Activated CD4-positive, alpha-beta memory T cell treated with anti-CD3 and anti-CD28 coated beads, Interleukin-2, amount 10 ng/mL, durations not matched to agents 7 days and 5 days (primary cell): ENCODE data around the gene FKBP5. TPM values are rescaled to one million over a fixed set of nuclear protein-coding genes. Genes with fewer than 3 reads are reported as not detected.
"Not testable (repeated sequence)": the region's sequence is repeated elsewhere in the genome, so short reads cannot be mapped to it uniquely, and the experiment has no call there.

Experiments
- CTCF ChIA-PET: fragments of 350-600 bp; sonication (Branson Sonifier 250); formaldehyde crosslinking; loops from one replicate; lab custom pipeline; 2021; ENCODE audit warnings: antibody characterized with exemption, inconsistent platforms; lab: Charles Lee
- POLR2A ChIA-PET: fragments of 350-600 bp; sonication (Branson Sonifier 250); formaldehyde crosslinking; loops from one replicate; lab custom pipeline; 2021; ENCODE audit warnings: antibody characterized with exemption; lab: Charles Lee
- DNase-seq: peaks from one replicate; pipeline ENCODE4 v3.0.0-alpha.2; 2020
- H3K27ac Mint-ChIP-seq: one replicate; pipeline ENCODE4 v1.8.0; 2021; ENCODE audit warnings: mild to moderate bottlenecking, mixed read lengths
- H3K27me3 Mint-ChIP-seq: one replicate; pipeline ENCODE4 v1.8.0; 2021; ENCODE audit warnings: mixed read lengths
- H3K36me3 Mint-ChIP-seq: one replicate; pipeline ENCODE4 v1.8.0; 2021; ENCODE audit warnings: low read depth, mixed read lengths
- H3K4me1 Mint-ChIP-seq: one replicate; pipeline ENCODE4 v1.8.0; 2021; ENCODE audit warnings: mixed read lengths
- H3K4me3 Mint-ChIP-seq: one replicate; pipeline ENCODE4 v1.8.0; 2021; ENCODE audit warnings: mild to moderate bottlenecking, mixed read lengths
- H3K9me3 Mint-ChIP-seq: one replicate; pipeline ENCODE4 v1.8.0; 2021; ENCODE audit warnings: mixed read lengths
- total RNA-seq, 2 experiments: library from RNA; stranded (reverse); gene quantifications; one replicate each; pipeline ENCODE4 v1.2.3, GENCODE V29; 2021

Gene FKBP5
- total RNA-seq, 2 experiments from 2014 or later = 51.1 to 51.5 TPM

- Mint-ChIP-seq H3K4me3 (no peak overlapping the region), H3K36me3 (peaks cover 30% of the 10 kb centered on the region), H3K4me1 (peaks cover 16% of the 10 kb centered on the region), H3K9me3 (no peaks in the 10 kb centered on the region), H3K27me3 (no peaks in the 10 kb centered on the region), H3K27ac (no peak overlapping the region)
- no peak for DNase-seq
- POLR2A ChIA-PET = no interaction called here
- CTCF ChIA-PET = interaction anchor here (0.7 to 3.8 kb wide), 4 partner anchors 14 to 149 kb away, joined by 3 to 21 read pairs (median 6); partner anchors contain the start of gene ARMC12
These were observed 101.5 kb downstream of the FKBP5 start for GRCh38 chr6:35587167-35587566.

GRCh38 chr6:35586542-35586941 lies 102.2 kb downstream of the FKBP5 start:
- H3K27ac Mint-ChIP-seq = no peak overlapping the region
- H3K9me3 Mint-ChIP-seq = no peaks in the 10 kb centered on the region
- no peak overlapping the region for H3K4me3 Mint-ChIP-seq
- POLR2A ChIA-PET = no interaction called here
- no peak for DNase-seq
- peaks cover 30% of the 10 kb centered on the region for H3K36me3 Mint-ChIP-seq
- no peaks in the 10 kb centered on the region for H3K27me3 Mint-ChIP-seq
- peaks cover 18% of the 10 kb centered on the region for H3K4me1 Mint-ChIP-seq
- CTCF ChIA-PET = interaction anchor here (0.7 to 3.8 kb wide), 4 partner anchors 15 to 150 kb away, joined by 3 to 21 read pairs (median 6); partner anchors contain the start of gene ARMC12

- Mint-ChIP-seq H3K9me3 (no peaks in the 10 kb centered on the region), H3K4me3 (no peak overlapping the region), H3K4me1 (peaks cover 15% of the 10 kb centered on the region), H3K27ac (no peak overlapping the region), H3K36me3 (peaks cover 30% of the 10 kb centered on the region), H3K27me3 (no peaks in the 10 kb centered on the region)
- POLR2A ChIA-PET = interaction anchor here (2.6 to 2.7 kb wide), 2 partner anchors 147 to 151 kb away, joined by 5 to 8 read pairs; partner anchors contain the start of gene ARMC12
- CTCF ChIA-PET = interaction anchor here (2.0 to 6.8 kb wide), 4 partner anchors 10 to 152 kb away, joined by 8 to 90 read pairs (median 16); partner anchors contain the start of gene ARMC12
- no peak for DNase-seq
These were observed 103.1 kb downstream of the FKBP5 start for GRCh38 chr6:35585658-35586057.

GRCh38 chr6:35583893-35584688 lies 104.6 kb downstream of the FKBP5 start:
- Mint-ChIP-seq H3K27ac (no peak overlapping the region), H3K27me3 (no peaks in the 10 kb centered on the region), H3K36me3 (peaks cover 19% of the 10 kb centered on the region)

GRCh38 chr6:35582315-35582714 lies 106.4 kb downstream of the FKBP5 start:
- no peaks in the 10 kb centered on the region for H3K27me3 Mint-ChIP-seq
- H3K36me3 Mint-ChIP-seq = peaks cover 15% of the 10 kb centered on the region
- no peak for DNase-seq
- no peak overlapping the region for H3K27ac Mint-ChIP-seq
- ChIA-PET POLR2A (interaction anchor here (1.0 kb wide), 1 partner anchor 154 kb away, joined by 3 read pairs; no protein-coding TSS in a partner anchor), CTCF (interaction anchor here (1.1 to 6.8 kb wide), 3 partner anchors 8 to 285 kb away, joined by 3 to 90 read pairs (median 3); partner anchors contain the start of genes ARMC12 and DEF6)
- no peak overlapping the region for H3K4me3 Mint-ChIP-seq
- H3K4me1 Mint-ChIP-seq = peaks cover 15% of the 10 kb centered on the region
- H3K9me3 Mint-ChIP-seq = no peaks in the 10 kb centered on the region

More at GRCh38 chr6:35583893-35584688, 104.6 kb downstream of the FKBP5 start:
- H3K4me3 Mint-ChIP-seq = no peak overlapping the region
- ChIA-PET POLR2A (interaction anchor here (0.9 to 2.7 kb wide), 4 partner anchors 7 to 152 kb away, joined by 3 to 8 read pairs (median 4); partner anchors contain the start of gene ARMC12), CTCF (interaction anchor here (0.8 to 6.8 kb wide), 11 partner anchors 11 to 154 kb away, joined by 3 to 90 read pairs (median 8); partner anchors contain the start of gene ARMC12)
- peak; percentile 77 for DNase-seq
- H3K4me1 Mint-ChIP-seq = peaks cover 15% of the 10 kb centered on the region
- H3K9me3 Mint-ChIP-seq = no peaks in the 10 kb centered on the region

- H3K9me3 Mint-ChIP-seq = no peaks in the 10 kb centered on the region
- no peaks in the 10 kb centered on the region for H3K27me3 Mint-ChIP-seq
- H3K4me3 Mint-ChIP-seq = no peak overlapping the region
- H3K4me1 Mint-ChIP-seq = peaks cover 15% of the 10 kb centered on the region
- no peak overlapping the region for H3K27ac Mint-ChIP-seq
- no peak for DNase-seq
- ChIA-PET POLR2A (interaction anchor here (1.0 kb wide), 1 partner anchor 154 kb away, joined by 3 read pairs; no protein-coding TSS in a partner anchor), CTCF (interaction anchor here (0.7 to 6.8 kb wide), 5 partner anchors 10 to 284 kb away, joined by 3 to 90 read pairs (median 4); partner anchors contain the start of genes ARMC12 and DEF6)
- peaks cover 14% of the 10 kb centered on the region for H3K36me3 Mint-ChIP-seq
These were observed 107.1 kb downstream of the FKBP5 start for GRCh38 chr6:35581633-35582032.

GRCh38 chr6:35580836-35581235 lies 107.9 kb downstream of the FKBP5 start:
- no peak for DNase-seq
- no peaks in the 10 kb centered on the region for H3K27me3 Mint-ChIP-seq
- ChIA-PET CTCF (interaction anchor here (1.2 to 6.8 kb wide), 3 partner anchors 11 to 157 kb away, joined by 4 to 90 read pairs (median 5); partner anchors contain the start of gene ARMC12), POLR2A (no interaction called here)
- no peak overlapping the region for H3K4me3 Mint-ChIP-seq
- no peaks in the 10 kb centered on the region for H3K9me3 Mint-ChIP-seq
- peaks cover 8% of the 10 kb centered on the region for H3K36me3 Mint-ChIP-seq
- H3K27ac Mint-ChIP-seq = no peak overlapping the region
- peaks cover 11% of the 10 kb centered on the region for H3K4me1 Mint-ChIP-seq

GRCh38 chr6:35576682-35577081 lies 112.0 kb downstream of the FKBP5 start:
- no peak overlapping the region for H3K4me3 Mint-ChIP-seq
- H3K27ac Mint-ChIP-seq = no peak overlapping the region
- POLR2A ChIA-PET = no interaction called here
- CTCF ChIA-PET = no interaction called here
- H3K36me3 Mint-ChIP-seq = peaks cover 30% of the 10 kb centered on the region
- DNase-seq = no peak
- H3K9me3 Mint-ChIP-seq = no peaks in the 10 kb centered on the region
- H3K27me3 Mint-ChIP-seq = no peaks in the 10 kb centered on the region
- peaks cover 4% of the 10 kb centered on the region for H3K4me1 Mint-ChIP-seq

- Mint-ChIP-seq H3K9me3 (no peaks in the 10 kb centered on the region), H3K4me3 (no peak overlapping the region), H3K36me3 (peaks cover 30% of the 10 kb centered on the region), H3K4me1 (no peaks in the 10 kb centered on the region), H3K27ac (no peak overlapping the region), H3K27me3 (no peaks in the 10 kb centered on the region)
- DNase-seq = no peak
- CTCF ChIA-PET = interaction anchor here (1.2 kb wide), 1 partner anchor 21 kb away, joined by 5 read pairs; no protein-coding TSS in a partner anchor
- POLR2A ChIA-PET = interaction anchor here (0.7 kb wide), 1 partner anchor 105 kb away, joined by 3 read pairs; no protein-coding TSS in a partner anchor
These were observed 115.1 kb downstream of the FKBP5 start for GRCh38 chr6:35573495-35574110.

GRCh38 chr6:35570885-35571330 lies 117.8 kb downstream of the FKBP5 start:
- not testable (repeated sequence) for H3K4me1 Mint-ChIP-seq, H3K27ac Mint-ChIP-seq, DNase-seq, H3K4me3 Mint-ChIP-seq, H3K9me3 Mint-ChIP-seq, H3K27me3 Mint-ChIP-seq
- ChIA-PET POLR2A (interaction anchor here (0.6 kb wide), 1 partner anchor 256 kb away, joined by 3 read pairs; no protein-coding TSS in a partner anchor), CTCF (interaction anchor here (1.0 kb wide), 1 partner anchor 166 kb away, joined by 3 read pairs; no protein-coding TSS in a partner anchor)
- peaks cover 25% of the 10 kb centered on the region for H3K36me3 Mint-ChIP-seq

- Mint-ChIP-seq H3K36me3 (peaks cover 8% of the 10 kb centered on the region), H3K9me3 (no peaks in the 10 kb centered on the region), H3K4me1 (no peaks in the 10 kb centered on the region), H3K4me3 (no peak overlapping the region), H3K27ac (no peak overlapping the region), H3K27me3 (peaks cover 21% of the 10 kb centered on the region)
- peak; percentile 48 for DNase-seq
- CTCF ChIA-PET = interaction anchor here (0.7 to 2.3 kb wide), 10 partner anchors 9 to 173 kb away, joined by 3 to 19 read pairs (median 4); partner anchors contain the start of gene ARMC12
- POLR2A ChIA-PET = no interaction called here
These were observed 119.7 kb downstream of the FKBP5 start for GRCh38 chr6:35569011-35569461.

GRCh38 chr6:35566794-35567193 lies 121.9 kb downstream of the FKBP5 start:
- no peaks in the 10 kb centered on the region for H3K9me3 Mint-ChIP-seq
- no peak overlapping the region for H3K4me3 Mint-ChIP-seq
- ChIA-PET CTCF (no interaction called here), POLR2A (no interaction called here)
- no peak for DNase-seq
- H3K27me3 Mint-ChIP-seq = peaks cover 31% of the 10 kb centered on the region
- no peaks in the 10 kb centered on the region for H3K4me1 Mint-ChIP-seq
- no peak overlapping the region for H3K27ac Mint-ChIP-seq
- no peaks in the 10 kb centered on the region for H3K36me3 Mint-ChIP-seq
